GM13976 (cell line): Measurements from ENCODE around the gene ATP5F1D.
A peak's percentile ranks its signal among the peaks of the same experiment; 100 is the strongest.
"Not testable (repeated sequence)": the region's sequence is repeated elsewhere in the genome, so short reads cannot be mapped to it uniquely, and the experiment has no call there.

Source experiments
- DNase-seq: peaks from one replicate; pipeline ENCODE4 v3.0.0; 2012; ENCODE audit warnings: low spot score
- in situ Hi-C: fragments of 300-500 bp; cut with MboI; formaldehyde crosslinking; loops from one replicate; pipeline ENCODE4 v1.12.0; 2022; ENCODE audit warnings: low sequenced_read_pairs, mixed read lengths, inconsistent platforms; ENCODE audit not compliant: unreplicated experiment
- TF ChIP-seq, protein P1 (sequence below): IDR thresholded peaks from 2 replicates; pipeline ENCODE4 v1.5.1; 2012; ENCODE audit warnings: borderline replicate concordance, mild to moderate bottlenecking; ENCODE audit not compliant: insufficient read depth; ENCODE audit errors: extremely low read depth, missing control alignments, control extremely low read depth

ATP5F1D gene

DNA sequence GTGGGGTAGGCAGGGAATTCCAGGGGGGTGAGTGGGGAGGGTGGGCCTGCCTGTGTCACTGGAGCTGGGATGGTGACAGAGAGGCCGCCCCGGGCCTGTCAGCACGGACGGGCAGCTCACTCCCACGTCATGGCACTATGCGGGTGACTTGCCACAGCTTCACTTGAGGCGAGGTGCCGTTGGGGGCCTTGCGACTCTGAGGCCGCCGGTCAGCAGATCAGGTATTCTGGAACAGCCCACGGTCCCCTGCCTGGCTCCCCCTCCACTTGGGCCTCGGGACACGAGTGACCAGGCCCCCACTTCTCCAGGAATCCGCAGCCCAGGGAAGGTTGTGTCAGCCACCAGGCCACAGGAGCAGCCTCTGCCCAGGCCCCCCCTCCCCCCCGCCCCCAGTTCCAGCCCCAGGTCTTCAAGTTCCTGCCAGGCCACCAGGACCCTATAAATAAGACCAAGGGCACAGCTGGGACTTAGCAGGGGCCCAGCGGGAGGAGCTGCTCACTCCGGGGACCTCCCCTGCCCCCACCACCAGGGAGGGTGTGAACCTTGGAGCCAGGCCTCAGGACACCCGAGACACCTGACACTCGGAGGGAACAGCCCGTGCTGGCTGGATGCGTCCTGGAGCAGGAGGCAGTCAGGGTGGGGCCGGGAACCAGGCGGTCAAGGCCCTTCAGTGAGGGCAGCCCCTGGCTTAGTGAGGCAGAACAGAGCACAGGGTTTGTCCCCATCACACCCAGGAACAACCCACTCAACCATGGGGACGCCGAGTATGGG lies 4.1 kb downstream of the ATP5F1D start:
- in situ Hi-C loops: no loop called here
- no peak for DNase-seq
- TF ChIP-seq, protein P1, sequence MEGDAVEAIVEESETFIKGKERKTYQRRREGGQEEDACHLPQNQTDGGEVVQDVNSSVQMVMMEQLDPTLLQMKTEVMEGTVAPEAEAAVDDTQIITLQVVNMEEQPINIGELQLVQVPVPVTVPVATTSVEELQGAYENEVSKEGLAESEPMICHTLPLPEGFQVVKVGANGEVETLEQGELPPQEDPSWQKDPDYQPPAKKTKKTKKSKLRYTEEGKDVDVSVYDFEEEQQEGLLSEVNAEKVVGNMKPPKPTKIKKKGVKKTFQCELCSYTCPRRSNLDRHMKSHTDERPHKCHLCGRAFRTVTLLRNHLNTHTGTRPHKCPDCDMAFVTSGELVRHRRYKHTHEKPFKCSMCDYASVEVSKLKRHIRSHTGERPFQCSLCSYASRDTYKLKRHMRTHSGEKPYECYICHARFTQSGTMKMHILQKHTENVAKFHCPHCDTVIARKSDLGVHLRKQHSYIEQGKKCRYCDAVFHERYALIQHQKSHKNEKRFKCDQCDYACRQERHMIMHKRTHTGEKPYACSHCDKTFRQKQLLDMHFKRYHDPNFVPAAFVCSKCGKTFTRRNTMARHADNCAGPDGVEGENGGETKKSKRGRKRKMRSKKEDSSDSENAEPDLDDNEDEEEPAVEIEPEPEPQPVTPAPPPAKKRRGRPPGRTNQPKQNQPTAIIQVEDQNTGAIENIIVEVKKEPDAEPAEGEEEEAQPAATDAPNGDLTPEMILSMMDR: no peak

DNA sequence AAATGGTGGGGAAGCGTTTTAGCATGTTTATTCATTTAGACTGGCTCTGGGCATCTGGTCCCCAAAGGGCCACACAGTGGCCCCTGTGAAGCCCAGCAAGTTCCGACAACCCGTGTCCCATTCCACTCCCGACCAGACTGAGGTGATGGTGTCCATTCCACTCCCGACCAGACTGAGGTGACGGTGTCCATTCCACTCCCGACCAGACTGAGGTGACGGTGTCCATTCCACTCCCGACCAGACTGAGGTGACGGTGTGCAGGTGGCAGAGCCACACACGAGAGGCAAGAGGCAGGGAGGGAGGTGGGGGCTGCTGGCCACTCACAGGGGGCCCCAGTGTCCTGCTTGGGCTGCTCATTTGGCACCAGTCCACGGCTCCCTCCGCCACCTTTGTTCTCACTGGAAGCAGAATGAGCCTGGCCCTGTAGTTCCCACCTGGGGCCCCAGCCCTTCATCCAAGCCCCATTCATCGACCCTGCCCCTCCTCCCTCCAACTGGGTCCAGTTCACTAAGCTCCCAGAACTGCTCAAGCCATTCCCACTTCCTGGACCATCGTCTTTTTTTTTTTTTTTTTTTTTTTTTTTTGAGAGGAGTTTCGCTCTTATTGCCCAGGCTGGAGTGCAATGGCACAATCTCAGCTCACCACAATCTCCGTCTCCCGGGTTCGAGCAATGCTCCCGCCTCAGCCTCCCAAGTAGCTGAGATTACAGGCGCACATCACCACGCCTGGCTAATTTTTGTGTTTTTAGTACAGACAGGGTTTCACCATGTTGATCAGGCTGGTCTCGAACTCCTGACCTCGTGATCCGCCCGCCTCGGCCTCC lies 4.9 kb downstream of the ATP5F1D start:
- DNase-seq, in situ Hi-C loops: not testable (repeated sequence)

DNA sequence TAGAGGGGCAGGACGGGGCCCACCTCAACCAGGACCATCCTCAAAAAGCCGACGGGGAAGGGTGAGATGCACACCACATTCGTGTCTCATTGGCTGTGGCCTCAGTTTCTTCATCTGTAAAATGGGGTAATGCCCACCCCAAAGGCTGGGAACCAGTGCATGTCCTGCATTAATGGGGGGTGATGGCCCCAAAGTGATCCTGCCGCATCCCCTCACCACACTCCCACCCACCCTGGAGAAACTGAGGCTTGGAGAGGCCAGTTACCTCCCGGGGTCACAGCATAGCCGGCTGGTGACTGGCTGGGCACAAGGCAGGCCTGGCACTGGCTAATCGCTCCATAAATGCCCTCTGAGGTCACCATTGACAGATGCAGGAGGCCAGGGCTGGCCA lies 6.2 kb downstream of the ATP5F1D start:
- in situ Hi-C loops: no loop called here
- DNase-seq: no peak
- TF ChIP-seq, protein P1: no peak

DNA sequence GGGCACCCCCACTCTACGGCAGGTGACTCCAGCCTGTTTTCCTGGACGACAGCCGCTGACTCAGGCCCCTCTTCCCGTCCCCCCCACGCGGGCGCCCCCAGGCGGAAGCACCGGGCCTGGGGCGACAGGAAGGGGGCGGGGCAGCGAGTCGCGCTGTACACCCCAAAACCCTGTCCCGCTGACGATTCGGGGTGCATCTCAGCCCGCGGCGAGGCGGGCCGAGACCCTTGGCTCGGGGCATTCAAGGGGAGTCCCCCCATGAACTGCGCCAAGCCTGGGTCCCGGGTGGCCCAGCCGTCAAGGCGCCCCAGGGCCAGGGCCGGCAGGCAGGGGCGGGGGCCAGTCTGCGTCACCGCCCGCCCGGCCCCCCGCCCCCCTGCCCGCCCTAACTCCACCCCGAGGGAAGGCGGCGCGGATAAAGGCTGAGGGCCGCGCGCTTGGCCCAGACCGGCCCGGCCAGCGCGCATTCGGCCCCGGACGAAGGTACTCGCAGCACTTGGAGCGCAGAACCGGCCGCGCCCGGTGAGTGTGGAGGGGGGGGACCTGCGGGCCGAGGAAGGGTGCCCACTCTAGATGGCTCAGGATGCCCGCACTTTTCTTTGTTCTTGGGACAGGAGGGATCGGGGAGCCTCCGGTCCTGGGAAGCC lies 6.7 kb downstream of the ATP5F1D start, which contains the start of gene MIDN:
Gene MIDN (plus strand): TSS at position 445 of the 647 bp plus-strand sequence. CDS start 1,714 bp downstream, outside the sequence.
- DNase-seq: peak; percentile 85

DNA sequence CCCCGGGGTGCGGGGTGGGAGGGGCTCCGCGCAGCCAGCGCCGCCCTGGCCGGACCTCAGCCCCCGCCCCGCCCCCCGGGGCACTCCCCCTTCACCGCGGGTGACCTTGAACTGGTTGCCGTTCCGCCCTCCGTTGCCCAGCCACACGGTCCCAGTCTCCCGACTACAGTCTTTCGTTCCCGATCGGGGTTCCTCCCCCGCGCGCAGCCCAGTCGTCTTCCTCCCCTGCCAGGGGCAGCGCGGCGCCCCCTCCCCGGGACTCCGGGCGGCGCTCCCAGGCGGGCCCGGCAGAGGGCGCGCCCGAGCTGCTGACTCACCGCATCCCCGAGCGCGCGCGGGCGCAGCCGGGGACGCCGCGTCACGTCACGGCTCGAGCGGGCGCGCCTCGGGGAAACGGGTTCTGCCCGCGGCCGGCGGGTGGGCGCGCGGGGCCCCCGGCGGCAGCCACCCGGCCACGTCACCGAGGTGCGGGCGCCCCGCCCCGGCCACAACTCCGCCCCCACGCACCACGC lies 7.3 kb downstream of the ATP5F1D start:
- DNase-seq: peak; percentile 81
- TF ChIP-seq, protein P1: peak; percentile 90
- in situ Hi-C loops: no loop called here

More for the DNA sequence above, 6.7 kb downstream of the ATP5F1D start, which contains the start of gene MIDN:
- TF ChIP-seq, protein P1: peak; percentile 22
- in situ Hi-C loops: no loop called here

DNA sequence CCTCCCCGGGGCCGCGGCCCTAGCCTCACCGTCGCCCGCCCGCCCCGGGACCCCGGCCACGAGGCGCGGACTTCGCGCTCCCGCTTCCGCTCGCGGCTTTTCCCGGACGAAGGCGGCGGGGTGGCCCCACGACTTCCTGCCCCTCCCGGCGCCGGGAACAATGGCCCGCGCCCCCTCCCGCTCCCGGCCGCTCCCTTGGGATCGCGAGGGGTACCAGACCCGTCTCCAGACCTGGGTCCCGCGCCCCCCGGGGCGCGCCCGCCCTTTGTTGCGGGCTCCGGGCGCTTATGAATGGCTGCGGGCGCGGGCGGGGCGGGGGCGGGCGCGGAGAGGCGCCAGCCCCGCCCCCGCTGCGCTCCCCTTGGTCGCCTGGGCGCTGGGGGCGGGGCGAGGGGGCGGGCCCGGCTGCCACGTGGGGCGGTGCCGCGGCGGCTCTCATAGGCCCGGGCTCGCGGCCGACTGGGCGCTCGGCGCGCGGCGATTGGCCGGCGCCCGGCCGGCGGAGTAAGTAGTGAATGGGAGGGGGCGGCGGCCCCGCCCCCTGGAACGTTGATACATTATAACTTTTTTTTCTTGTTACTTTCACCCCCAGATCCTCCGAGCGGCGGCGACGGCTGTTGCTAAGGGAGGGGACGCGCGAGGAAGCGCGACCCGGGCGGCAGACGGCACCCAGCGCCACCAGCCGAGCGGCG lies 7.9 kb downstream of the ATP5F1D start:
- TF ChIP-seq, protein P1: no peak
- peak; percentile 96 for DNase-seq
- in situ Hi-C loops: no loop called here
